GF-D8 (cell line): ENCODE results near the gene RBM15B.
"Not testable (repeated sequence)": the region's sequence is repeated elsewhere in the genome, so short reads cannot be mapped to it uniquely, and the experiment has no call there.

Source experiments
- DNase-seq: peaks from one replicate; lab custom pipeline; 2025; lab: John Stamatoyannopoulos, UW

RBM15B gene

GRCh38 chr3:51379301-51379700, 11.8 kb upstream of the RBM15B start:
- DNase-seq: peak; percentile 54

GRCh38 chr3:51379746-51380455, 11.2 kb upstream of the RBM15B start:
- no peak for DNase-seq

- DNase-seq: no peak
Observed at GRCh38 chr3:51380601-51381332, 10.3 kb upstream of the RBM15B start.

GRCh38 chr3:51381333-51381705, 9.8 kb upstream of the RBM15B start:
- no peak for DNase-seq

- DNase-seq: no peak
Observed at GRCh38 chr3:51382076-51382745, 8.9 kb upstream of the RBM15B start.

- no peak for DNase-seq
Observed at GRCh38 chr3:51382947-51383578, 8.0 kb upstream of the RBM15B start.

- DNase-seq: peak; percentile 1
Observed at GRCh38 chr3:51384055-51384725, 6.9 kb upstream of the RBM15B start.

- DNase-seq: peak; percentile 92
Observed at GRCh38 chr3:51384726-51385473, 6.2 kb upstream of the RBM15B start, which contains the start of gene MANF. MANF (plus strand) TSS chr3:51385291; CDS start chr3:51385343, 52 bp downstream.

- DNase-seq: no peak
Observed at GRCh38 chr3:51385621-51386091, 5.4 kb upstream of the RBM15B start.

- DNase-seq: no peak
Observed at GRCh38 chr3:51386159-51386851, 4.8 kb upstream of the RBM15B start.

GRCh38 chr3:51386852-51387229, 4.2 kb upstream of the RBM15B start:
- no peak for DNase-seq

- DNase-seq: not testable (repeated sequence)
Observed at GRCh38 chr3:51387281-51387680, 3.8 kb upstream of the RBM15B start.

GRCh38 chr3:51388286-51389029, 2.6 kb upstream of the RBM15B start:
- peak; percentile 1 for DNase-seq

- no peak for DNase-seq
Observed at GRCh38 chr3:51389423-51390183, 1.5 kb upstream of the RBM15B start.

GRCh38 chr3:51390246-51391074, 625 bp upstream of the RBM15B start:
- DNase-seq: no peak

- DNase-seq: no peak
Observed at GRCh38 chr3:51391566-51392354, 675 bp downstream of the RBM15B start.
